Activated T-cell treated with anti-CD3 and anti-CD28 coated beads, Interleukin-2, amount 50 U/mL, for 24 hours (primary cell): ENCODE data around the gene TMEM151A.
A peak's percentile ranks its signal among the peaks of the same experiment; 100 is the strongest.

Source experiments
- DNase-seq: peaks from one replicate; pipeline ENCODE4 v3.0.0-alpha.2; 2020
- H3K27ac Mint-ChIP-seq: 2 replicates; pipeline ENCODE4 v1.8.0; 2020; ENCODE audit warnings: mild to moderate bottlenecking, mixed read lengths
- H3K27me3 Mint-ChIP-seq: 2 replicates; pipeline ENCODE4 v1.8.0; 2020; ENCODE audit warnings: mixed read lengths
- H3K36me3 Mint-ChIP-seq: 2 replicates; pipeline ENCODE4 v1.8.0; 2020; ENCODE audit warnings: low read depth, mixed read lengths
- H3K4me1 Mint-ChIP-seq: 2 replicates; pipeline ENCODE4 v1.8.0; 2020; ENCODE audit warnings: low read depth, mixed read lengths
- H3K4me3 Mint-ChIP-seq: 2 replicates; pipeline ENCODE4 v1.8.0; 2020; ENCODE audit warnings: mild to moderate bottlenecking, moderate library complexity, mixed read lengths
- H3K9me3 Mint-ChIP-seq: 2 replicates; pipeline ENCODE4 v1.8.0; 2020; ENCODE audit warnings: mixed read lengths

TMEM151A gene

GRCh38 chr11:66344550-66345315 lies 53.0 kb downstream of the TMEM151A start, which contains the start of gene BRMS1:
TSS of gene BRMS1 (minus strand) at chr11:66345104. CDS start at chr11:66342234, 2,870 bp downstream.
- Mint-ChIP-seq H3K9me3 (no peaks in the 10 kb centered on the region), H3K27me3 (peaks cover 3% of the 10 kb centered on the region), H3K4me3 (peak within 1 kb of the TSS; percentile 97), H3K27ac (peak within 1 kb of the TSS; percentile 95), H3K4me1 (peaks cover 52% of the 10 kb centered on the region), H3K36me3 (peaks cover 51% of the 10 kb centered on the region)
- peak; percentile 95 for DNase-seq

GRCh38 chr11:66345316-66345649 lies 53.6 kb downstream of the TMEM151A start:
- Mint-ChIP-seq H3K27me3 (peaks cover 3% of the 10 kb centered on the region), H3K4me3 (peak overlapping the region; percentile 97), H3K36me3 (peaks cover 46% of the 10 kb centered on the region), H3K9me3 (no peaks in the 10 kb centered on the region), H3K4me1 (peaks cover 52% of the 10 kb centered on the region), H3K27ac (peak overlapping the region; percentile 95)
- DNase-seq, result no peak
